K562 (cell line): Measurements from ENCODE around the gene BNIP5. TPM values are rescaled to one million over a fixed set of nuclear protein-coding genes. Genes with fewer than 3 reads are reported as not detected.

Experiments used
- EP400 ChIP-seq: fragments of 450-650 bp; IDR thresholded peaks from 2 replicates; pipeline ENCODE4 v1.6.1; 2017; ENCODE audit warnings: antibody characterized with exemption, mild to moderate bottlenecking, moderate library complexity
- HIVEP1 ChIP-seq: fragments of 250-450 bp; sonication (Bioruptor Pico); IDR thresholded peaks from 2 replicates; pipeline ENCODE4 v1.4.0; 2020; ENCODE audit warnings: mild to moderate bottlenecking
- MCM5 ChIP-seq: fragments of 450-650 bp; IDR thresholded peaks from 2 replicates; pipeline ENCODE4 v1.6.1; 2016; ENCODE audit warnings: low read depth
- RERE ChIP-seq: sonication (generic); formaldehyde crosslinking; IDR thresholded peaks from 2 replicates; pipeline ENCODE4 v1.8.0; 2023; ENCODE audit warnings: missing genetic modification reagents, mild to moderate bottlenecking, borderline replicate concordance
- SMAD1 ChIP-seq: fragments of 150-350 bp; IDR thresholded peaks from 2 replicates; pipeline ENCODE4 v1.6.1; 2014; ENCODE audit warnings: low read length, low read depth; ENCODE audit not compliant: partially characterized antibody
- XRCC5 ChIP-seq: fragments of 200-400 bp; formaldehyde crosslinking; IDR thresholded peaks from 2 replicates; pipeline ENCODE4 v1.6.1; 2017; ENCODE audit warnings: low read depth, mild to moderate bottlenecking, low read length
- ZNF561 ChIP-seq: fragments of 450-650 bp; formaldehyde crosslinking; conservative IDR thresholded peaks from 2 replicates; pipeline ENCODE4 v1.4.0; 2020; ENCODE audit warnings: mild to moderate bottlenecking, moderate library complexity
- polyA plus RNA-seq, 8 experiments: library from polyadenylated mRNA; depleted of rRNA in 4 of 8; stranded (reverse) in 5 of 8; unstranded in 3 of 8; fragments of >200 nt; fragmentation: Nextera tagmentation in 2 of 8; fragmentation: Illumina TruSeq in 1 of 8; extraction: Ambion mirVana in 2 of 8; extraction: Trizol in 1 of 8; gene quantifications; 2 replicates each; pipeline versions ENCODE4 v1.2.1 to v1.2.3, GENCODE V29; 2011 to 2014; ENCODE audit warnings: inconsistent platforms in 1 of 8, missing spikeins in 1 of 8
- total RNA-seq, 7 experiments: library from RNA; depleted of rRNA in 6 of 7; stranded (reverse); fragments of >200 nt in 6 of 7; fragmentation: Illumina TruSeq in 2 of 7; extraction: Trizol in 2 of 7; gene quantifications; 2 replicates each; pipeline versions ENCODE4 v1.2.1 to v1.2.3, GENCODE V29; 2011 to 2021; ENCODE audit warnings: low replicate concordance in 1 of 7
- TF ChIP-seq, protein P1 (sequence below): fragments of 450-650 bp; IDR thresholded peaks from 2 replicates; pipeline ENCODE4 v1.6.1; 2016; ENCODE audit warnings: mild to moderate bottlenecking, moderate library complexity

The BNIP5 gene
- total and polyA plus RNA-seq, 9 of the 15 experiments (the other 6 are each of a cell fraction or from before 2014, with no cell fraction given), result not detected

DNA sequence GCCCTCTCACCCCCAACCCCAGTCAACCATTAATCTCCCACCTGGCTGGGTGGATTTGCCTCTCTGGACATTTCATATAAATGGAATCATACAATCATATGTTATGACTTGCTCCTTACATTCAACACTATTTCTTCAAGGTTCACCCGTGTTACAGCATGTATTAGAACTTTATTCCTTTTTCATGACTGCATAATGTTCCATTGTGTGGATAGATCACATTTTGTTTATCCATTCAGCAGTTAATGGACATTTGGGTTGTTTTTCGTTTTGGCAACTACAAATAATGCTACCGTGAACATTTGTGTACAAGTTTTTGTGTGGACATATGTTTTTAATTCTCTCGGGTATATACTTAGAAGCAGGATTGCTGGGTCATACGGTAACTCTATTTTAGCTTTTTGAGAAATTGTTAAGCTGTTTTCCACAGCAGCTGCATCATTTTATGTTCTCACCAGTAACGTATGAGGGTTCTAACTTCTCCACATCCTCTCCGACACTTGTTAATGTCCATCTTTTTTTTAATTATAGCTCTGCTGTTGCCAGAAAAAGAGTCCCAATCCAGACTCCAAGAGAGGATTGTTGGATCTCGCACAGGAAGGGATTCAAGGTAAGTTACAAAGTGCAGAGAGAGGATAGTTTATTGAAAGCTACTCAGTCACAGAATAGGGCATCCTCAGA lies 15.9 kb upstream of the BNIP5 start (continued):
- TF ChIP-seq, protein P1, sequence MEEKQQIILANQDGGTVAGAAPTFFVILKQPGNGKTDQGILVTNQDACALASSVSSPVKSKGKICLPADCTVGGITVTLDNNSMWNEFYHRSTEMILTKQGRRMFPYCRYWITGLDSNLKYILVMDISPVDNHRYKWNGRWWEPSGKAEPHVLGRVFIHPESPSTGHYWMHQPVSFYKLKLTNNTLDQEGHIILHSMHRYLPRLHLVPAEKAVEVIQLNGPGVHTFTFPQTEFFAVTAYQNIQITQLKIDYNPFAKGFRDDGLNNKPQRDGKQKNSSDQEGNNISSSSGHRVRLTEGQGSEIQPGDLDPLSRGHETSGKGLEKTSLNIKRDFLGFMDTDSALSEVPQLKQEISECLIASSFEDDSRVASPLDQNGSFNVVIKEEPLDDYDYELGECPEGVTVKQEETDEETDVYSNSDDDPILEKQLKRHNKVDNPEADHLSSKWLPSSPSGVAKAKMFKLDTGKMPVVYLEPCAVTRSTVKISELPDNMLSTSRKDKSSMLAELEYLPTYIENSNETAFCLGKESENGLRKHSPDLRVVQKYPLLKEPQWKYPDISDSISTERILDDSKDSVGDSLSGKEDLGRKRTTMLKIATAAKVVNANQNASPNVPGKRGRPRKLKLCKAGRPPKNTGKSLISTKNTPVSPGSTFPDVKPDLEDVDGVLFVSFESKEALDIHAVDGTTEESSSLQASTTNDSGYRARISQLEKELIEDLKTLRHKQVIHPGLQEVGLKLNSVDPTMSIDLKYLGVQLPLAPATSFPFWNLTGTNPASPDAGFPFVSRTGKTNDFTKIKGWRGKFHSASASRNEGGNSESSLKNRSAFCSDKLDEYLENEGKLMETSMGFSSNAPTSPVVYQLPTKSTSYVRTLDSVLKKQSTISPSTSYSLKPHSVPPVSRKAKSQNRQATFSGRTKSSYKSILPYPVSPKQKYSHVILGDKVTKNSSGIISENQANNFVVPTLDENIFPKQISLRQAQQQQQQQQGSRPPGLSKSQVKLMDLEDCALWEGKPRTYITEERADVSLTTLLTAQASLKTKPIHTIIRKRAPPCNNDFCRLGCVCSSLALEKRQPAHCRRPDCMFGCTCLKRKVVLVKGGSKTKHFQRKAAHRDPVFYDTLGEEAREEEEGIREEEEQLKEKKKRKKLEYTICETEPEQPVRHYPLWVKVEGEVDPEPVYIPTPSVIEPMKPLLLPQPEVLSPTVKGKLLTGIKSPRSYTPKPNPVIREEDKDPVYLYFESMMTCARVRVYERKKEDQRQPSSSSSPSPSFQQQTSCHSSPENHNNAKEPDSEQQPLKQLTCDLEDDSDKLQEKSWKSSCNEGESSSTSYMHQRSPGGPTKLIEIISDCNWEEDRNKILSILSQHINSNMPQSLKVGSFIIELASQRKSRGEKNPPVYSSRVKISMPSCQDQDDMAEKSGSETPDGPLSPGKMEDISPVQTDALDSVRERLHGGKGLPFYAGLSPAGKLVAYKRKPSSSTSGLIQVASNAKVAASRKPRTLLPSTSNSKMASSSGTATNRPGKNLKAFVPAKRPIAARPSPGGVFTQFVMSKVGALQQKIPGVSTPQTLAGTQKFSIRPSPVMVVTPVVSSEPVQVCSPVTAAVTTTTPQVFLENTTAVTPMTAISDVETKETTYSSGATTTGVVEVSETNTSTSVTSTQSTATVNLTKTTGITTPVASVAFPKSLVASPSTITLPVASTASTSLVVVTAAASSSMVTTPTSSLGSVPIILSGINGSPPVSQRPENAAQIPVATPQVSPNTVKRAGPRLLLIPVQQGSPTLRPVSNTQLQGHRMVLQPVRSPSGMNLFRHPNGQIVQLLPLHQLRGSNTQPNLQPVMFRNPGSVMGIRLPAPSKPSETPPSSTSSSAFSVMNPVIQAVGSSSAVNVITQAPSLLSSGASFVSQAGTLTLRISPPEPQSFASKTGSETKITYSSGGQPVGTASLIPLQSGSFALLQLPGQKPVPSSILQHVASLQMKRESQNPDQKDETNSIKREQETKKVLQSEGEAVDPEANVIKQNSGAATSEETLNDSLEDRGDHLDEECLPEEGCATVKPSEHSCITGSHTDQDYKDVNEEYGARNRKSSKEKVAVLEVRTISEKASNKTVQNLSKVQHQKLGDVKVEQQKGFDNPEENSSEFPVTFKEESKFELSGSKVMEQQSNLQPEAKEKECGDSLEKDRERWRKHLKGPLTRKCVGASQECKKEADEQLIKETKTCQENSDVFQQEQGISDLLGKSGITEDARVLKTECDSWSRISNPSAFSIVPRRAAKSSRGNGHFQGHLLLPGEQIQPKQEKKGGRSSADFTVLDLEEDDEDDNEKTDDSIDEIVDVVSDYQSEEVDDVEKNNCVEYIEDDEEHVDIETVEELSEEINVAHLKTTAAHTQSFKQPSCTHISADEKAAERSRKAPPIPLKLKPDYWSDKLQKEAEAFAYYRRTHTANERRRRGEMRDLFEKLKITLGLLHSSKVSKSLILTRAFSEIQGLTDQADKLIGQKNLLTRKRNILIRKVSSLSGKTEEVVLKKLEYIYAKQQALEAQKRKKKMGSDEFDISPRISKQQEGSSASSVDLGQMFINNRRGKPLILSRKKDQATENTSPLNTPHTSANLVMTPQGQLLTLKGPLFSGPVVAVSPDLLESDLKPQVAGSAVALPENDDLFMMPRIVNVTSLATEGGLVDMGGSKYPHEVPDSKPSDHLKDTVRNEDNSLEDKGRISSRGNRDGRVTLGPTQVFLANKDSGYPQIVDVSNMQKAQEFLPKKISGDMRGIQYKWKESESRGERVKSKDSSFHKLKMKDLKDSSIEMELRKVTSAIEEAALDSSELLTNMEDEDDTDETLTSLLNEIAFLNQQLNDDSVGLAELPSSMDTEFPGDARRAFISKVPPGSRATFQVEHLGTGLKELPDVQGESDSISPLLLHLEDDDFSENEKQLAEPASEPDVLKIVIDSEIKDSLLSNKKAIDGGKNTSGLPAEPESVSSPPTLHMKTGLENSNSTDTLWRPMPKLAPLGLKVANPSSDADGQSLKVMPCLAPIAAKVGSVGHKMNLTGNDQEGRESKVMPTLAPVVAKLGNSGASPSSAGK, result no peak
- no peak for TF ChIP-seq RERE
- no peak for TF ChIP-seq XRCC5
- no peak for TF ChIP-seq MCM5
- TF ChIP-seq ZNF561 (CRISPR knock-in tag), result no peak
- TF ChIP-seq HIVEP1 (CRISPR knock-in tag), result no peak
- TF ChIP-seq SMAD1, result no peak
- no peak for TF ChIP-seq EP400
